Stimulated activated memory B cell treated with anti-CD40 and anti-IgM and Interleukin-4, amounts not matched to agents 10 μg/mL and 1 μg/mL and 100 μg/mL, for 72 hours (primary cell): ENCODE results near the gene KCTD5.
"Not testable (repeated sequence)": the region's sequence is repeated elsewhere in the genome, so short reads cannot be mapped to it uniquely, and the experiment has no call there.

ENCODE experiments used
- ATAC-seq: fragments of 150-1000 bp; cut with Tn5 transposase; 2 replicates; pipeline ENCODE4 v1.10.0; 2021
- H3K27ac Mint-ChIP-seq: one replicate; pipeline ENCODE4 v1.8.0; 2022; ENCODE audit warnings: mild to moderate bottlenecking, mixed read lengths
- H3K27me3 Mint-ChIP-seq: one replicate; pipeline ENCODE4 v1.8.0; 2022; ENCODE audit warnings: mixed read lengths
- H3K36me3 Mint-ChIP-seq: one replicate; pipeline ENCODE4 v1.8.0; 2022; ENCODE audit warnings: mixed read lengths
- H3K4me1 Mint-ChIP-seq: one replicate; pipeline ENCODE4 v1.8.0; 2022; ENCODE audit warnings: mixed read lengths
- H3K4me3 Mint-ChIP-seq: one replicate; pipeline ENCODE4 v1.8.0; 2022; ENCODE audit warnings: mild to moderate bottlenecking, moderate library complexity, mixed read lengths
- H3K9me3 Mint-ChIP-seq: one replicate; pipeline ENCODE4 v1.8.0; 2022; ENCODE audit warnings: mixed read lengths

The KCTD5 gene

GRCh38 chr16:2664574-2664982 lies 17.7 kb upstream of the KCTD5 start:
- H3K4me3 Mint-ChIP-seq, result no peak overlapping the region
- peak overlapping the region; percentile 79 for H3K27ac Mint-ChIP-seq
- peaks cover 37% of the 10 kb centered on the region for H3K4me1 Mint-ChIP-seq
- no peaks in the 10 kb centered on the region for H3K27me3 Mint-ChIP-seq
- H3K9me3 Mint-ChIP-seq, result no peaks in the 10 kb centered on the region
- H3K36me3 Mint-ChIP-seq, result peaks cover 48% of the 10 kb centered on the region
- no peak for ATAC-seq

- not testable (repeated sequence) for H3K27me3 Mint-ChIP-seq, ATAC-seq, H3K9me3 Mint-ChIP-seq, H3K4me3 Mint-ChIP-seq, H3K27ac Mint-ChIP-seq
- Mint-ChIP-seq H3K4me1 (peaks cover 47% of the 10 kb centered on the region), H3K36me3 (peaks cover 43% of the 10 kb centered on the region)
Measured at GRCh38 chr16:2666671-2667070, 15.7 kb upstream of the KCTD5 start.

GRCh38 chr16:2669587-2669986 lies 12.7 kb upstream of the KCTD5 start:
- Mint-ChIP-seq H3K27ac (peak overlapping the region; percentile 31), H3K36me3 (peaks cover 31% of the 10 kb centered on the region), H3K4me1 (peaks cover 43% of the 10 kb centered on the region), H3K4me3 (peak overlapping the region; percentile 51)
- H3K9me3 Mint-ChIP-seq, ATAC-seq, H3K27me3 Mint-ChIP-seq: not testable (repeated sequence)

GRCh38 chr16:2670017-2670416 lies 12.3 kb upstream of the KCTD5 start:
- not testable (repeated sequence) for H3K27me3 Mint-ChIP-seq, ATAC-seq, H3K9me3 Mint-ChIP-seq
- peaks cover 41% of the 10 kb centered on the region for H3K4me1 Mint-ChIP-seq
- H3K27ac Mint-ChIP-seq, result peak overlapping the region; percentile 31
- H3K36me3 Mint-ChIP-seq, result peaks cover 27% of the 10 kb centered on the region
- peak overlapping the region; percentile 51 for H3K4me3 Mint-ChIP-seq

GRCh38 chr16:2671193-2671592 lies 11.1 kb upstream of the KCTD5 start:
- Mint-ChIP-seq H3K4me1 (peaks cover 41% of the 10 kb centered on the region), H3K36me3 (peaks cover 27% of the 10 kb centered on the region), H3K27ac (peak overlapping the region; percentile 73), H3K4me3 (peak overlapping the region; percentile 48)
- H3K27me3 Mint-ChIP-seq, H3K9me3 Mint-ChIP-seq, ATAC-seq: not testable (repeated sequence)

GRCh38 chr16:2671741-2672140 lies 10.6 kb upstream of the KCTD5 start:
- no peaks in the 10 kb centered on the region for H3K27me3 Mint-ChIP-seq

GRCh38 chr16:2673066-2673999 lies 9.0 kb upstream of the KCTD5 start:
- Mint-ChIP-seq H3K4me1 (peaks cover 41% of the 10 kb centered on the region), H3K36me3 (peaks cover 11% of the 10 kb centered on the region)

More at GRCh38 chr16:2671741-2672140, 10.6 kb upstream of the KCTD5 start:
- ATAC-seq, result no peak
- Mint-ChIP-seq H3K36me3 (peaks cover 22% of the 10 kb centered on the region), H3K9me3 (no peaks in the 10 kb centered on the region), H3K4me3 (peak overlapping the region; percentile 48), H3K4me1 (peaks cover 41% of the 10 kb centered on the region), H3K27ac (peak overlapping the region; percentile 73)

GRCh38 chr16:2675021-2675420 lies 7.3 kb upstream of the KCTD5 start:
- H3K36me3 Mint-ChIP-seq, result no peaks in the 10 kb centered on the region
- H3K27ac Mint-ChIP-seq, result no peak overlapping the region
- no peaks in the 10 kb centered on the region for H3K9me3 Mint-ChIP-seq
- H3K4me1 Mint-ChIP-seq, result peaks cover 26% of the 10 kb centered on the region
- no peak for ATAC-seq
- H3K4me3 Mint-ChIP-seq, result no peak overlapping the region
- no peaks in the 10 kb centered on the region for H3K27me3 Mint-ChIP-seq

More at GRCh38 chr16:2673066-2673999, 9.0 kb upstream of the KCTD5 start:
- Mint-ChIP-seq H3K27ac (peak overlapping the region; percentile 61), H3K4me3 (peak overlapping the region; percentile 81), H3K27me3 (no peaks in the 10 kb centered on the region), H3K9me3 (no peaks in the 10 kb centered on the region)
- peak; percentile 98 for ATAC-seq

- H3K4me1 Mint-ChIP-seq, result peaks cover 19% of the 10 kb centered on the region
- H3K36me3 Mint-ChIP-seq, result no peaks in the 10 kb centered on the region
- H3K27ac Mint-ChIP-seq, result no peak overlapping the region
- H3K9me3 Mint-ChIP-seq, result no peaks in the 10 kb centered on the region
- H3K27me3 Mint-ChIP-seq, result no peaks in the 10 kb centered on the region
- ATAC-seq, result no peak
- no peak overlapping the region for H3K4me3 Mint-ChIP-seq
Measured at GRCh38 chr16:2675714-2676113, 6.6 kb upstream of the KCTD5 start.

- not testable (repeated sequence) for H3K4me1 Mint-ChIP-seq, H3K4me3 Mint-ChIP-seq, H3K36me3 Mint-ChIP-seq, H3K27me3 Mint-ChIP-seq, H3K27ac Mint-ChIP-seq, H3K9me3 Mint-ChIP-seq, ATAC-seq
Measured at GRCh38 chr16:2676937-2677336, 5.4 kb upstream of the KCTD5 start.

GRCh38 chr16:2678206-2678965 lies 3.9 kb upstream of the KCTD5 start:
- not testable (repeated sequence) for H3K9me3 Mint-ChIP-seq, H3K27ac Mint-ChIP-seq, H3K4me3 Mint-ChIP-seq, H3K36me3 Mint-ChIP-seq, ATAC-seq, H3K4me1 Mint-ChIP-seq, H3K27me3 Mint-ChIP-seq

- peaks cover 13% of the 10 kb centered on the region for H3K4me1 Mint-ChIP-seq
- ATAC-seq, H3K27ac Mint-ChIP-seq, H3K4me3 Mint-ChIP-seq, H3K9me3 Mint-ChIP-seq, H3K36me3 Mint-ChIP-seq, H3K27me3 Mint-ChIP-seq: not testable (repeated sequence)
Measured at GRCh38 chr16:2679902-2680301, 2.4 kb upstream of the KCTD5 start.

- H3K27me3 Mint-ChIP-seq, H3K36me3 Mint-ChIP-seq, H3K27ac Mint-ChIP-seq, ATAC-seq, H3K9me3 Mint-ChIP-seq, H3K4me3 Mint-ChIP-seq: not testable (repeated sequence)
- H3K4me1 Mint-ChIP-seq, result peaks cover 14% of the 10 kb centered on the region
Measured at GRCh38 chr16:2680360-2680759, 2.0 kb upstream of the KCTD5 start.

- peak overlapping the region; percentile 93 for H3K4me3 Mint-ChIP-seq
- H3K27me3 Mint-ChIP-seq, ATAC-seq, H3K36me3 Mint-ChIP-seq, H3K9me3 Mint-ChIP-seq: not testable (repeated sequence)
- peak overlapping the region; percentile 88 for H3K27ac Mint-ChIP-seq
- H3K4me1 Mint-ChIP-seq, result peaks cover 29% of the 10 kb centered on the region
Measured at GRCh38 chr16:2683041-2683440, 718 bp downstream of the KCTD5 start.

- peak; percentile 73 for ATAC-seq
- not testable (repeated sequence) for H3K27ac Mint-ChIP-seq, H3K9me3 Mint-ChIP-seq
Measured at GRCh38 chr16:2686075-2686474, 3.8 kb downstream of the KCTD5 start.

More at GRCh38 chr16:2686075-2686474, 3.8 kb downstream of the KCTD5 start:
- H3K27me3 Mint-ChIP-seq, H3K4me3 Mint-ChIP-seq, H3K36me3 Mint-ChIP-seq: not testable (repeated sequence)
- H3K4me1 Mint-ChIP-seq, result peaks cover 32% of the 10 kb centered on the region
